Liver (tissue), 9 donors: ENCODE results near the gene INPP5F. TPM values are rescaled to one million over a fixed set of nuclear protein-coding genes. Genes with fewer than 3 reads are reported as not detected.
"Not testable (repeated sequence)": the region's sequence is repeated elsewhere in the genome, so short reads cannot be mapped to it uniquely, and the experiment has no call there.

ENCODE experiments used
- DNase-seq: peaks from one replicate; pipeline ENCODE4 v3.0.0-alpha.2; 2017; ENCODE audit warnings: low spot score
- H3K27ac ChIP-seq, 2 donors: one replicate each; pipeline ENCODE4 v1.7.0; 2013; ENCODE audit warnings: inconsistent platforms in 2 of 2, low read length in 2 of 2, control low read depth in 1 of 2, low read depth in 1 of 2, mild to moderate bottlenecking in 1 of 2
- H3K27me3 ChIP-seq, 4 donors: one replicate each; pipeline versions ENCODE4 v1.6.1 to v1.7.0; 2013; ENCODE audit warnings: low read length in 3 of 4, inconsistent platforms in 1 of 4, mild to moderate bottlenecking in 1 of 4, moderate library complexity in 1 of 4; ENCODE audit not compliant: control insufficient read depth in 4 of 4, insufficient read depth in 4 of 4
- H3K36me3 ChIP-seq, 4 donors: one replicate each; pipeline versions ENCODE4 v1.6.1 to v1.7.0; 2013; ENCODE audit warnings: low read length in 3 of 4, mild to moderate bottlenecking in 3 of 4, low read depth in 1 of 4, moderate library complexity in 1 of 4; ENCODE audit not compliant: control insufficient read depth in 4 of 4, insufficient read depth in 3 of 4
- H3K4me1 ChIP-seq, 4 donors: one replicate each; pipeline versions ENCODE4 v1.6.1 to v1.7.0; 2013; ENCODE audit warnings: low read length in 3 of 4, mild to moderate bottlenecking in 3 of 4, moderate library complexity in 1 of 4; ENCODE audit not compliant: control insufficient read depth in 4 of 4, insufficient read depth in 4 of 4
- H3K4me3 ChIP-seq, 3 donors: one replicate each; pipeline versions ENCODE4 v1.6.1 to v1.7.0; 2013; ENCODE audit warnings: low read length in 3 of 3, control low read depth in 1 of 3, low read depth in 1 of 3, mild to moderate bottlenecking in 1 of 3
- H3K9ac ChIP-seq, 2 donors: one replicate each; pipeline ENCODE4 v1.7.0; 2013; ENCODE audit warnings: low read length in 2 of 2, mild to moderate bottlenecking in 2 of 2, moderate library complexity in 2 of 2, control low read depth in 1 of 2, low read depth in 1 of 2
- H3K9me3 ChIP-seq, 4 donors: one replicate each; pipeline versions ENCODE4 v1.6.1 to v1.7.0; 2013; ENCODE audit warnings: low read length in 3 of 4; ENCODE audit not compliant: control insufficient read depth in 4 of 4
- CTCF ChIP-seq: fragments of 150-350 bp; IDR thresholded peaks from 2 replicates; pipeline ENCODE4 v1.5.1; 2017; ENCODE audit warnings: improper control_type of control experiment, low read depth, low read length; ENCODE audit not compliant: missing input control
- EGR1 ChIP-seq, 2 donors: IDR thresholded peaks; 2 replicates each; pipeline ENCODE4 v1.6.1; 2016 to 2018; ENCODE audit warnings: antibody characterized with exemption in 2 of 2, low read depth in 2 of 2
- FOXA2 ChIP-seq: IDR thresholded peaks from 2 replicates; pipeline ENCODE4 v1.6.1; 2016; ENCODE audit warnings: antibody characterized with exemption
- GABPA ChIP-seq, 2 donors: IDR thresholded peaks in 1 of 2; conservative IDR thresholded peaks in 1 of 2; 2 replicates each; pipeline ENCODE4 v1.6.1; 2016; ENCODE audit warnings: antibody characterized with exemption in 2 of 2, mild to moderate bottlenecking in 1 of 2, moderate library complexity in 1 of 2
- HNF4A ChIP-seq, 2 donors: conservative IDR thresholded peaks; 2 replicates each; pipeline ENCODE4 v1.6.1; 2016; ENCODE audit warnings: antibody characterized with exemption in 2 of 2, mild to moderate bottlenecking in 2 of 2
- HNF4G ChIP-seq: IDR thresholded peaks from 2 replicates; pipeline ENCODE4 v1.6.1; 2016; ENCODE audit warnings: antibody characterized with exemption
- NR2F2 ChIP-seq: IDR thresholded peaks from 2 replicates; pipeline ENCODE4 v1.6.1; 2016; ENCODE audit warnings: antibody characterized with exemption
- RAD21 ChIP-seq, 2 donors: IDR thresholded peaks; 2 replicates each; pipeline ENCODE4 v1.6.1; 2016; ENCODE audit warnings: antibody characterized with exemption in 2 of 2, mild to moderate bottlenecking in 2 of 2
- RXRA ChIP-seq, 2 donors: IDR thresholded peaks; 2 replicates each; pipeline ENCODE4 v1.6.1; 2017 to 2018; ENCODE audit warnings: antibody characterized with exemption in 2 of 2, mild to moderate bottlenecking in 1 of 2
- YY1 ChIP-seq: IDR thresholded peaks from 2 replicates; pipeline ENCODE4 v1.6.1; 2016; ENCODE audit warnings: antibody characterized with exemption, mild to moderate bottlenecking
- ZBTB33 ChIP-seq: IDR thresholded peaks from 2 replicates; pipeline ENCODE4 v1.6.1; 2016; ENCODE audit warnings: antibody characterized with exemption
- WGBS: extraction: QIAGEN DNeasy Blood & Tissue Kit; methylation state at CpG from one replicate; pipeline ENCODE4 v1.1.7; 2013; 5-methylcytosine and 5-hydroxymethylcytosine counted together
- polyA plus RNA-seq, 2 donors: library from polyadenylated mRNA; stranded (reverse) in 1 of 2; unstranded in 1 of 2; fragments of 200-250 nt in 1 of 2; fragments of >200 nt in 1 of 2; fragmentation: Nextera tagmentation in 1 of 2; extraction: Ambion mirVana in 1 of 2; gene quantifications; one replicate each; pipeline versions ENCODE4 v1.2.1 to v1.2.3, GENCODE V29; 2013 to 2015
- total RNA-seq, 2 donors: library from RNA; depleted of rRNA; stranded (reverse); fragments of >200 nt; gene quantifications; one replicate each; pipeline ENCODE4 v1.2.3, GENCODE V29; 2014
- donor health status: healthy.
- donor health status: healthy.
- donor health status: healthy.
- donor health status: healthy.
- donor health status: healthy.

The INPP5F gene
- total and polyA plus RNA-seq, 4 donors, result 1.1 to 8.1 (median 2.1) TPM

- Histone ChIP-seq H3K27ac (no peak overlapping the region), H3K4me3 (no peak overlapping the region), H3K27me3 (no peaks in the 10 kb centered on the region), H3K9ac (no peak overlapping the region), H3K4me1 (peaks cover 0 to 5% (median under 1%) of the 10 kb centered on the region in 4 donors), H3K9me3 (no peaks in the 10 kb centered on the region), H3K36me3 (peaks cover 0 to 2% (median 0%) of the 10 kb centered on the region in 4 donors)
- TF ChIP-seq EGR1 (IDR thresholded peaks at IDR 0.05; ENCODE audit: low read depth in 2 of 2) (no peak), GABPA (IDR thresholded peaks at IDR 0.05 in 1 of 2, conservative IDR thresholded peaks at IDR 0.05 in 1 of 2) (no peak), RAD21 (IDR thresholded peaks at IDR 0.05) (no peak), CTCF (no peak), NR2F2 (no peak), RXRA (IDR thresholded peaks at IDR 0.05) (no peak)
- 93% methylated on average over 6 of the region's 6 CpGs for WGBS
- DNase-seq, result no peak
Measured at GRCh38 chr10:119865699-119866240, 139.9 kb downstream of the INPP5F start.

- 93% methylated on average over 7 of the region's 7 CpGs for WGBS
- peaks cover 0 to 2% (median 0%) of the 10 kb centered on the region in 4 donors for H3K36me3 ChIP-seq
- H3K4me1 ChIP-seq, result peaks cover 0 to 13% (median 8%) of the 10 kb centered on the region in 4 donors
- no peaks in the 10 kb centered on the region for H3K27me3 ChIP-seq
- no peak overlapping the region for H3K27ac ChIP-seq
- TF ChIP-seq RXRA (IDR thresholded peaks at IDR 0.05), result no peak
- no peak for TF ChIP-seq FOXA2
- no peak overlapping the region for H3K4me3 ChIP-seq
- no peaks in the 10 kb centered on the region for H3K9me3 ChIP-seq
- no peak overlapping the region for H3K9ac ChIP-seq
- no peak for DNase-seq
Measured at GRCh38 chr10:119867317-119867716, 141.5 kb downstream of the INPP5F start.

GRCh38 chr10:119869398-119869797 lies 143.5 kb downstream of the INPP5F start:
- not testable (repeated sequence) for H3K9me3 ChIP-seq, DNase-seq, H3K27me3 ChIP-seq, H3K27ac ChIP-seq, H3K36me3 ChIP-seq, H3K4me3 ChIP-seq, H3K9ac ChIP-seq
- peaks cover 0 to 21% (median 12%) of the 10 kb centered on the region in 4 donors for H3K4me1 ChIP-seq
- WGBS, result 83% methylated on average over 4 of the region's 4 CpGs

GRCh38 chr10:119871881-119872609 lies 146.2 kb downstream of the INPP5F start:
- TF ChIP-seq GABPA (IDR thresholded peaks at IDR 0.05 in 1 of 2, conservative IDR thresholded peaks at IDR 0.05 in 1 of 2) (peak; percentile 41 to 80), YY1 (peak; percentile 33), RAD21 (IDR thresholded peaks at IDR 0.05) (no peak), ZBTB33 (no peak), HNF4G (no peak), HNF4A (conservative IDR thresholded peaks at IDR 0.05) (no peak)
- Histone ChIP-seq H3K9ac (peak overlapping the region; percentile 59 to 93), H3K27me3 (no peaks in the 10 kb centered on the region), H3K4me1 (peaks cover 0 to 21% (median 12%) of the 10 kb centered on the region in 4 donors), H3K27ac (peak overlapping the region; percentile 79 to 82), H3K9me3 (no peaks in the 10 kb centered on the region), H3K4me3 (peak overlapping the region; percentile 62 to 99 (median 94)), H3K36me3 (no peaks in the 10 kb centered on the region)
- under 1% methylated on average over 56 of the region's 56 CpGs for WGBS
- DNase-seq, result peak; percentile 66
